Activated CD8-positive, alpha-beta memory T cell treated with anti-CD3 and anti-CD28 coated beads for 36 hours (primary cell): ENCODE results near the gene CRTAC1. TPM values are rescaled to one million over a fixed set of nuclear protein-coding genes. Genes with fewer than 3 reads are reported as not detected.

Experiments
- CTCF ChIA-PET: fragments of 350-600 bp; sonication (Branson Sonifier 250); formaldehyde crosslinking; loops from one replicate; lab custom pipeline; 2021; ENCODE audit warnings: antibody characterized with exemption; lab: Charles Lee
- POLR2A ChIA-PET: fragments of 350-600 bp; sonication (Branson Sonifier 250); formaldehyde crosslinking; loops from one replicate; lab custom pipeline; 2021; ENCODE audit warnings: antibody characterized with exemption; lab: Charles Lee
- total RNA-seq, 2 experiments: library from RNA; stranded (reverse); gene quantifications; one replicate each; pipeline ENCODE4 v1.2.3, GENCODE V29; 2021

Gene CRTAC1
- total RNA-seq, 2 experiments from 2014 or later: not detected

DNA sequence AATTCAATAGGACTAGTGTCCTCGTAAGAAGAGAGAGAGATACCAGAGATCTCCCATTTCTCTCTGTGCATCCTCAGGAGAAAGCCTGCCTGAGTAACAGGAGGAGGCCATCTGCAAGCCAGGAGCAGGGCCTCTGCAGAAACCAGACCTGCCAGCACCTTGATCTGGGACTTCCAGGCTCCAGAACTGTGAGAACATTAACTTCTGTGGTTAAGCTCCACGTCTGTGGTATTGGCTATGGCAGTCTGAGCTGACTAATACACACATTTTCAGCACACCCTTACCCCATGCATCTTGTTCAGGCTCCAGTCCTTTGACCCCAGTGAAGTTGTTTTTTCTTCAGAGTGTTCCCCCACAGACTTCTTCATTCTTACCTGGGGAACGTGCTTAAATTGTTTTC is 3.1 kb upstream of the CRTAC1 start:
- POLR2A ChIA-PET: no interaction called here
- CTCF ChIA-PET: interaction anchor here (1.3 kb wide), 1 partner anchor 14 kb away, joined by 4 read pairs; no protein-coding TSS in a partner anchor

DNA sequence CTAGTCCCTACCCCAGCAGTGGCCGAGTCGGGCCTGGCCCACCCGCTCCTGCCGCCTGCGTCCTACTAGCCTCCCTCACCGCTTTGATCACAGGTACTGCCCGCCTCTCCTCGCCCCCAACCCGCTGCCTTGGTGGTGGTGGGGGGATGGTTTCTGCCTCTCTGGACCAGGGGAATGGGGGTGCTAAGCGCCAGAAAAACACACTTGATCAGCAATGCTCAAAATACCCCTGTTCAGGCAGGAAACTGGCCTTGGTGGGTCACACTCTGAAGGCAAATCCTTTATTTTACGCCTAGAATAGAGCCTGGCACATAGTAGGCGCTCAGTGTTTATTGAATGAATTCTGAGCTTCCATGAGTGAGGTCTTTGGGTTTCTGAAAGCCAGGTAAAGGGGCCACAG is 1.0 kb upstream of the CRTAC1 start:
- ChIA-PET POLR2A (no interaction called here), CTCF (interaction anchor here (1.6 kb wide), 1 partner anchor 117 kb away, joined by 4 read pairs; no protein-coding TSS in a partner anchor)

DNA sequence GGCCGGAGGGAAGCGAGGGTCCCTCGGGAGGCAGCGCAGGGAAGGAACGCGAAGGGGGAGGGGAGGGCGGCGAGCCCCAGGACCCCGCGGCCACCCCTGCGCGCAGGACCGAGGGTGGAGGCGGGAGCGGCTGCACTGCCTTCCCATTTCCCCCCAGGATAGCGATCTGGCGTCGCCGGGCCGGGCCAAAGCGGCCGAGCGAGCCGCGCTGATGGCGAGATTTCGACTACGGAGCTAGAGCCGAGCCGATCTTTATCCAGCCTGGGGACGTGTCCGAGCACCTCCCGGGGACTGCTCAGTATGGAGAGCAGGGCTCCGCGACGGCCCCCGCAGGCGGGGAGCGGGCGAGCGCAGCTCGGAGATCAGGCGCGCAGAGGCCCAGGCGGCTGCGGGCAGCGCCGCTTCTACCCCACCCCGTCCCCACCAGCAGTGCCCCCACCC is 590 bp upstream of the CRTAC1 start:
- CTCF ChIA-PET: interaction anchor here (1.6 kb wide), 1 partner anchor 116 kb away, joined by 4 read pairs; no protein-coding TSS in a partner anchor
- POLR2A ChIA-PET: no interaction called here

DNA sequence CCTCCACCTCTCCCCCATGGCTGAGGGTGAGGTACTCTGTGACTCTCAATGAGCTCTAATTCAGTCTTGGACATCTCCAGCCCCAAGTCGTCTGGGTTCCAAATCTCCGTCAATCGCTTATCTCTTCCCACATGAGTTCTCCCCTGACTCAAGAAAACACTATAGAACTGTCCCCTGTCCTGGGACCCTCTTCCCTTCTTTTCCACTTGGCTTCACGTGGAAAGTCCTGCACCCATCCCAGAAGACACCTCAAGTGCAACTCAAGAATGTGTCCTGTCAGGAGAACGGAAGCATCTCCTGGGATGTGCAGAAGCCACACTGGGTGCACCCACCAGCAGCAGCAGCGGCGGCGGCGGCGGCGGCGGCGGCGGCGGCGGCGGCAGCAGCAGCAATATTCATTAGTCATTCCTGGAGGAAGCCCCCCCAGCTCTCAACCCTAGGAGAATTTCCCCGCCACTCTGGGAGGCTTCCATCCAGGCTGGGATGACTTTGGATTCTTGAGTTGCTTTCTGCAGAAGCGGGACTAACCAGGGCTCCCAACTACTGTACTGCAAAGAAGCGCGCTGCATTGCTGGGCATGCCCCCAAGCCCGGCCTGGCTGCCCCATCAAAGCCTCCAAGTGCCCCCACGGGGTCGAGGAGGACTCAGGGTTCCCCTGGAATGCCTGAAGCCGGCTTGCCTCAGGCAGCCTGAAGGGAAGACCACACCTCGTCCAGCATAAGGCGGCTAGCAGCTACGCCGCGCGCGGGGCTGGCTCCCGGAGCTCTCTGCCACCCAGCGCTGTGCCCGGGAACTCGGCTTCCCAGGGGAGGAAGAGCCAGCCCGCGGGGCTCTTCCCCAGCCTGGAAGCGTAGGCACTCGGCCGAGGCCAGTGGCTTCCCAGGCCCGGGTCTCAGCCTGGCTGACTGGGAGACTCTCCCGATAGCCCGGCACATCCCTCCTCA is 1.0 kb downstream of the CRTAC1 start:
- ChIA-PET CTCF (interaction anchor here (1.5 to 1.8 kb wide), 5 partner anchors 11 to 125 kb away, joined by 4 to 12 read pairs (median 5); no protein-coding TSS in a partner anchor), POLR2A (no interaction called here)

DNA sequence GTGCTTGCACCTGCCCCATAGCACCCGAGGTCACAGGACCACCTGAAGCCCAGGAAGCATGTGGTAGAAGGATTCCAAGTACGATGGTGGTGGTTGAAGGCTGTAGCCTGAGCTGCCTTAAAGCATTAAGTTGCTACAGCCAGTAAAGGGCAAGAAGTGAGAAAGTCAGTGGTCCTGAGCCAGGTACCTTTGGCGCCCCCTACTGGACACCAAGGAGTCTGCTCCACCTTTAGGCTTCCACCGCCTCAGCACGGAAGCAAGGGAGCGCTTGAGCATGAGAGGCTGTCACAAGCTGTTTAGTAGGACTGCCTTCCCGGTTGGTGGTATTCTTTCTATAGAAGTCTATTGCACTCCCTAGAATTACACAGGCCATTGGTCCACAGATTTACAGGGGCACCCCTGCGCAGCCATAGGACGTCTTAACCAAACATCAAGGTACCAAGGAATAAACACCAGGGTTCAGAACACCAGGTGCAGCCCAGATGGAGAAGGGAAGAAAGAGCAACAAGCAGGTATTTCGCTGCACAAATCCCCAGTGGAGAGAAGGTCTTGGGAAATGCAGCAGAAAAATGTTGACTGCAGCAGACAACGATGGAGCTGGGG is 2.2 kb downstream of the CRTAC1 start:
- ChIA-PET CTCF (interaction anchor here (0.7 to 1.8 kb wide), 7 partner anchors 11 to 124 kb away, joined by 3 to 12 read pairs (median 4); no protein-coding TSS in a partner anchor), POLR2A (no interaction called here)

DNA sequence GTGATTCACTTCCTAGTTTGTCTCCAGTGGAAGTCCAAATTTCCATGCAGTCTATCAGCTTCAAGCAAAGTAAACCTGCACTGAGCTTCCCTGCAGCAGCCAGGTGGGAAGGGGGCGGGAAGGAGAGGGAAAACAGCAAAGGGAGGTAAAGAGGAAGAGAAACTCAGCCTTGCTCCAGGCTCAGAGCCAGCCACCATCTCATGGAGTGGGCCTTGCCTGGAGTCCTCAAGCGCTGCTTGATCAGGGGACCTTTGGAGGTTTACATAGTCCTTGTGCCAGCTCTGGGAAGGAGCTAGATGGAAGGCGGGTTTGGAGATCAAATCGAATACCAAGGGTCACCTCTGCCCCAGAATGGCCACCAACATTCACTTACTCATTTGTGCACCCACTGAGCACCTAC is 7.4 kb downstream of the CRTAC1 start:
- CTCF ChIA-PET: interaction anchor here (2.0 kb wide), 1 partner anchor 19 kb away, joined by 5 read pairs; no protein-coding TSS in a partner anchor
- POLR2A ChIA-PET: no interaction called here

DNA sequence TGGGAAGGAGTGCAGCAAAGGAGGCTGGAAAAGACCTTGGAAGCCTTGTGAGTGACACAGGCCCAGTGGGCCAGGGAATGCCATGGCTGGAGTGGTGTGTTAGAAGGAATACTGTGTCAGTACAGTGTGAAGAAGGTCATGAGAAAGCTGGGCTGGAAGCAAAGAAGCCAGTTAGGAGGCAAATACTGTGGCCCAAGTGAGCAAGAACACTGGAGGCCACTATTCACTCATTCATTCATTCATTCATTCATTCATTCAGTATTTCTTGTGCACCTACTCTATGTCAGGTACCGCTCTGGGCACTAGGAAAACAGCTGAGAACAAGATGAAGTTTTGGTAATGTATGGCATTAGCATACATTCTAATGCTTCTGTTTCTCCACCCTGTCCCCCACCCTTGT is 9.6 kb downstream of the CRTAC1 start:
- ChIA-PET POLR2A (no interaction called here), CTCF (no interaction called here)

DNA sequence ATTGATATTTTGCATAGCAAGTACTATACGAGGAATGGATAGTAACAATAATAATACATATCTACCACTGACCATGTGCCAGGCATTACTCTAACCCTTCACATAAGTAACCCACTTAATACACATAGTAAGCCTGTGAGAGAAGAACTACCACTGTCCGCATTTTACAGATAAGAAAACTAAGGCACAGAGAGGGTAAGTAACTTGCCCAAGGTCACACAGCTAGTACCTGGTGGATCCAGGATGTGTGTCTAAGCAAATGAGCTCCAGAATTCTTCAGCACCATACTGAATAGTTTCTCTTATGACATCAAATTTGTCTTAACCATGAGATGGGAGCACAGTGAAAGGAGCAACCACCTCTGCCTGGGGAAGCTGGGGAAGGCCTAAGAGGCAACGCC is 10.2 kb downstream of the CRTAC1 start:
- POLR2A ChIA-PET: no interaction called here
- CTCF ChIA-PET: no interaction called here

DNA sequence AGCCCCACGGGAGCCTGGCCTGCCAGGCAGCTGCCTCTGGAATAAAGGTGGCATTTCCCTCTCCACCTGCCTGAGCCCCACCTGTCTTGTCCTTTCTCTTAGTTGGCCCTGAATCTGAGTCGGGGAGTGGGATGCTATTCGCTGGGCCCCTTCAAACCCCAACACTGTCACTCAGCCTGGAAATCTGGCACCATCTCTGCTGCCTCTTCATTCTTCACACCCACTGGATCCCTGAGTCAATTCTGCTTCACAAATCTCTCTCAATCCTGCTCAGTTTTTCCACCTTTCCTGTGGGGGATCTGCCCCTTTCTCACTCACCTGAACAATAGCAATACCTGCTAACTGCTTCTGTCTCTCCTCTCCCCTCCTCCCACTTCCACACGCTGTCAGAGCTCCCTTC is 10.6 kb downstream of the CRTAC1 start:
- POLR2A ChIA-PET: no interaction called here
- CTCF ChIA-PET: interaction anchor here (2.2 kb wide), 1 partner anchor 105 kb away, joined by 8 read pairs; no protein-coding TSS in a partner anchor

DNA sequence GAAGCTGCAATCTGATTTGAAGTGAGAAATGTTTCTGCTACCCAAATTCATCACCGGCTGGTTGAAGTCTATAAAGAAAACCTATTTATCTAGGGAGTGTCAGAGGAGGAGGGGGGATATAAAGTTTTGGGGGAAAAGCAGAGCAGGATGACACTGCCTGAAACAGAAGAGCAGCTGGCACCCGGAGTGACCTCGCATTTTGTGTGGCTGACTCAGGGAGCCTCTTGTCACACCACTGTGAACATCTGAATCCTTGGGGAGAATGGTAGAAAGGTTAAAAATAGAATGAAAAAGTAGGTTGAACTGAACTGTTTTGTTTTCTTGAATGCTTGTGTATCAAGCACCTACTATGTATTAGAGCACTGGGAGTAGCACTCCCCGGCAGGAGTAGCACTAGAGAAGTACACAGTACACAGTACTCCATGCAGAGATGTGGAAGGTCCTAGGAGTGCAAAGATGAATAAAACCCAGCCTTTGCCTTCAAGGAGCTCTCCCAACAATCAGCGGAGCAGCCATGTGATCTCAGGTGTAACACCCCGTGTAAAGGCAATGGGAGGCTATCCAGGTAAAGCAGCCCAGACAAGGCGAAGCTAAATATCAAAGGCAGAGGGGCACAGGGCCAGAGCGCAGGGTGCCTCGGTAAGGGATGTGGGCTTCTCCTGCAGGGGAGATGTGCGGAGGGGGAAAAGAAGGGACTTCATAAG is 13.5 kb downstream of the CRTAC1 start:
- CTCF ChIA-PET: interaction anchor here (0.6 kb wide), 1 partner anchor 48 kb away, joined by 4 read pairs; no protein-coding TSS in a partner anchor
- POLR2A ChIA-PET: no interaction called here

DNA sequence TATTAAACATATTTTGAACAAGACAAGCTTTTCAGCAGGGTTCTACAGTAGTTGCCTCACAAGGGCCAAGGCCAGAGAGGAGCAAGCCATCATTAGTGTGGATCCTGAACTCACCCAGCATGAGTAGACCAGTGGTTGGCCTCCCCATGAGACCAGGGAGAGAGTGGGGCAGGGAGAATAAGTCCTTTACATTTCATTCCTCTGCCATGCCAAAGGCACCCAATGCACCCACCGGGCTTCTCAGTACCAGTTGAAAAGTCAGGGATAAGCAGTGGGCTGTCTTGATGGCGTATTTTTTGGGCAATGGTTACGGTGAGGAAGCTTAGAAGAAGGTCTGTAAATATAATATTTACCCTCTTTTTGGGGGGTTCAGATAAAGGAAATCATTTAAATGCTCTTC is 16.6 kb downstream of the CRTAC1 start:
- CTCF ChIA-PET: no interaction called here
- POLR2A ChIA-PET: no interaction called here

DNA sequence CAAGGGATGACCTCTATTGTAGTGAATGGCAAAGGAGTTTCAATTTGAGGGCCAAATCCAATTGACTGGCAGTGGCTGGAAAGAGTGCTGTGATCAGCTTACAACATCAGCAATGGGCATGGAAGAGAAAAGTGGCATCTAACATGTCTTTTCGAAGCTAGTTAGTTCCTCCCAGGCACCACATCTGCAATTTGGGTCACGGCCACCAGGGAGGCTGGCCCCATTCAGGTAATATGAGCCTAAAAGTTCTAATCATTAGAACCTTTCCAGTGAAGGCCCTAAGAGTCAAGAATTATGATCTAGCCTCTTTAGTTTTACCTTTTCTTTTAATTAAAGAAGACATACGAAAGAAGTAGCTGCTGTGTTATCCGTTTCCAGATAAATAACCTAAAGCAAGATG is 17.3 kb downstream of the CRTAC1 start:
- CTCF ChIA-PET: no interaction called here
- POLR2A ChIA-PET: no interaction called here

DNA sequence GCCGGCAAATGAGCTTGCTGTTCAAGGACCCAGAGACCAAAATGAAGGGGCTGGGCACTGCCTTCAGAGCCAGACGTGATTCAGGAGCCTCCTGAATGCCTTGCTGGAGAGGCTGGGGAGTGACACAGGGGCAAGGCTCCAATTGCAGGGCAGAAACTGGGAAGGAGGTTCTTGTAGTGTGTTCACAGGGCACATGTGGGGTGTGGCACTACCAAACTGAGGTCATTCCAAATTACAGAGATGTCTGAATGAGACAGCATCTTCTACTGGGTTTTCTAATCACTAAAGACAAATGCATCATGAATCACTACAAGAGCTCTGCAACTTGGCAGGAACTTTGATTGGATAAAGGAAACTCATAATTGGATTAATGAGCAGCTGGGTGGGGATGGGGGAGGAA is 17.8 kb downstream of the CRTAC1 start:
- POLR2A ChIA-PET: no interaction called here
- CTCF ChIA-PET: no interaction called here

DNA sequence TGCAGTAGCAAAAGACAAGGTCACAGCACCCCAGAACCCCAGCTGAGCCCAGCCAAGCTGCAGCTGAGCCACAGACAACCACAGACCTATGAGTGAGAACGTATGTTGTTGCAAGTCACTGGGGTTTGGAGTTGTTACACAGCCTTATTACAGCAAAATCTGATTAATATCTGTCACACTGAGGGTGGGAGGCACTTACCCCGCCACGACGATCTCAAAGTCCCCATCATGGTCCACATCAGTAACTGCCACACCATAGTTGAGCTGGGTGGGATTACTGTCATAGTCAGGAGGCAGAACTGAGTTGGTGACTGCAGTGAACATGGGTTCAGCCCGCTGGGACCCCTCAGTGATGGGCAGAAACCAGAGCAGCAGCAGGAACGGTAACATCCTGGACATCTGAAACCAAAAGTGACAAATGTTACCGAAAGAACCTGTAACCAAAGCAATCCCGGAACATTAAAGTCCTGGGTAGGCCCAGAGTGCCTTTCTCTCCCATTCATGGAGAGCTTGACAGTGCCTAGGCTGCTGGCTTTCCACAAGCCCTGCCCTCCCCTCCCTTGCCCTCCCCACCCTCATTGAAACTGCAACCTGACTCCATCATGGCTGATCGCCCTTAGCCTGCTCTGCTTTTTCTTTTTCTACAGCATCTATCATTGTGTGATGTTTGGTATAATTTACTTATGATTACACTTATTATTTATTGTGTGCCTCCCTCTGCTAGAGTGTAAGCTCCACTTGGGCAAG is 19.3 kb downstream of the CRTAC1 start:
- CTCF ChIA-PET: no interaction called here
- POLR2A ChIA-PET: no interaction called here

DNA sequence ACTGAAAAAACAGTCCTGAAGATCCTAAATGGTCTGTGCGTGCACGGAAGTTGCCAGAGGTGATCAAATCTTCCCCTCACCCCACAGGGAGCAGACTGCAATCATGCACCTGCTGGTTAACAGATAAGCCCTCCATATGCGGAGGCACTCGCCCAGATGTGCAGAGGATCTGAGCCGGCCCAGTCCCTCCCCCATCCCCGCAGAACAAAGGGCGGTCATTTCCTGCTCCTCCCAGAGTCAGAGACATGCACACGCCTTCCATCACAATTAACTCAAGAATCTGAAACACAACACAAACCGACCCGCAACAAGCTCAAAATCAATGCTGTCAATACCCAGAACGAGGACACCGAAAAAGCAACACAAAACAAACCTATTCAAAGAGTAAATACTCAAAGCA is 24.2 kb downstream of the CRTAC1 start:
- CTCF ChIA-PET: no interaction called here
- POLR2A ChIA-PET: no interaction called here

DNA sequence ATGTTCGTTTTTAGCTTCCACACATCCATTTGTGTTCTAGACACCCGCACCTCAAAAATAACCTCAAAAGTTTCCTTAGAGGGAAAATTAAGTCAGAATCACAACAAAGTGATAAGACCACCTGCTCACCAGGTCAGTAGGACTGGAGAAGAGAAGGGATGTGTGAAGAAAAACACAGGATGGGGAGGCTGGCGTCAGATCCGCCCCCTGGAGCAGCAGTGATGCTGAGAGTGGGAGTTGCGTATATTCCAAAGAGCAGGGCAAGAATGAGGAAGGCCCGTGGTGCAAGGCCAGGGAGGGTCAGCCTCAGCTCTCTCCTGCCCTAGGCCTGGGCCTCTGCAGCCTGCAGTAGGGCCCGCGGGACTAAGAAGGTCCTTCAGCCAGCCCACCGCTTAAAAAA is 28.7 kb downstream of the CRTAC1 start:
- POLR2A ChIA-PET: no interaction called here
- CTCF ChIA-PET: no interaction called here

DNA sequence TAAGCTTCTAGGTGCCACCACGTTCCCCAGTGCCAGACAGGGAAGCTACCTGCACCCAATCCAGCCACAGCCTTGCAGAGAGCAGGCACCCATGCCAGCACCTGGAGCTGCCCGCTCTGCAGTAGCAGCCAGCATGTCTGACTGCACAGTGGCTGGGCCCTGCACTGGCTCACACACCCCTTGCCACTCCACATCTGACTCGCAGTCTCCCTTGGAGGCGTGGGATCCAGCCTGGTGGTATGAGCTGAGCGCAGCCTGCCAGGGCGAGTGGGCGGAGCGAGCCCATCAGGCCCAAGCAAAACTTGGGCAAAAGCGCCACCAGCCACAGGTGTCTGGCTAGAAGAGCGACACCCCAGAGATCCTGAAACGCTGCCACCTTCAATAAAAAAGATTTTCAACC is 30.1 kb downstream of the CRTAC1 start:
- ChIA-PET CTCF (no interaction called here), POLR2A (interaction anchor here (0.5 kb wide), 1 partner anchor 10 kb away, joined by 3 read pairs; no protein-coding TSS in a partner anchor)

DNA sequence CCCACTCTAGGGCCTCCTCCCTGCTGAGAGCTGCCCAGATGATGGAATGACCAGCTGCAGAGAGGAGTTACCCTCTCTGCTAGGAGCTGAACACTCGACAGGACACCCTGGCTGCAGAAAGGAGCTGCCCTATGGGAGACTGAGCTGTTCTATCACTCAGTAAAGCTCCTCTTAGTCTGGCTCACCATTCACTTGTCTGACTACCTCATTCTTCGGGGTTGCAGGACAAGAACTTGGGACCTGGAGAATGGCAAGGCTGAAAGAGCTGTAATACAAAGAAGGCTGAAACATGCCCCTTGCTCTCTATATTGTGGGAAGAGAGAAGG is 30.5 kb downstream of the CRTAC1 start:
- ChIA-PET CTCF (no interaction called here), POLR2A (no interaction called here)
